H9 (cell line): ENCODE measurements around the gene SERPINB10. TPM values are rescaled to one million over a fixed set of nuclear protein-coding genes. Genes with fewer than 3 reads are reported as not detected.

Source experiments
- DNase-seq: peaks from one replicate; pipeline ENCODE4 v3.0.0-alpha.2; 2017
- H2AFZ ChIP-seq: one replicate; pipeline ENCODE4 v1.6.1; 2013; ENCODE audit warnings: mild to moderate bottlenecking, low read length, control low read depth, moderate library complexity
- H2AK5ac ChIP-seq: 2 replicates; pipeline ENCODE4 v1.6.1; 2013; ENCODE audit warnings: low read length, control low read depth, mixed read lengths; ENCODE audit not compliant: insufficient read length
- H2BK120ac ChIP-seq: one replicate; pipeline ENCODE4 v1.6.1; 2013; ENCODE audit warnings: low read depth, mild to moderate bottlenecking, low read length, control low read depth, inconsistent platforms; ENCODE audit not compliant: poor library complexity, severe bottlenecking
- H2BK12ac ChIP-seq: 2 replicates; pipeline ENCODE4 v1.6.1; 2013; ENCODE audit warnings: low read length, control low read depth, mixed read lengths, low read depth; ENCODE audit not compliant: insufficient read length
- H2BK15ac ChIP-seq: 2 replicates; pipeline ENCODE4 v1.6.1; 2013; ENCODE audit warnings: low read depth, low read length, control low read depth
- H2BK20ac ChIP-seq: one replicate; pipeline ENCODE4 v1.6.1; 2013; ENCODE audit warnings: low read depth, mild to moderate bottlenecking, low read length, control low read depth, inconsistent platforms; ENCODE audit not compliant: poor library complexity, severe bottlenecking
- H2BK5ac ChIP-seq: 2 replicates; pipeline ENCODE4 v1.6.1; 2013; ENCODE audit warnings: low read length, control low read depth, mixed read lengths; ENCODE audit not compliant: insufficient read length
- H3K14ac ChIP-seq: 2 replicates; pipeline ENCODE4 v1.6.1; 2013; ENCODE audit warnings: low read length, control low read depth; ENCODE audit not compliant: insufficient read depth
- H3K18ac ChIP-seq: 2 replicates; pipeline ENCODE4 v1.6.1; 2013; ENCODE audit warnings: low read depth, mild to moderate bottlenecking, mixed read lengths, low read length, control low read depth; ENCODE audit not compliant: insufficient read length
- H3K23ac ChIP-seq: 2 replicates; pipeline ENCODE4 v1.6.1; 2013; ENCODE audit warnings: low read length, control low read depth, mixed read lengths, low read depth; ENCODE audit not compliant: insufficient read length
- H3K23me2 ChIP-seq: 2 replicates; pipeline ENCODE4 v1.6.1; 2013; ENCODE audit warnings: low read depth, mild to moderate bottlenecking, mixed read lengths, low read length, control low read depth; ENCODE audit not compliant: insufficient read length, poor library complexity, severe bottlenecking
- H3K27ac ChIP-seq: 2 replicates; pipeline ENCODE4 v1.5.1; 2013; ENCODE audit warnings: low read length, control low read depth, mixed read lengths, low read depth; ENCODE audit not compliant: insufficient read length
- H3K27me3 ChIP-seq: 2 replicates; pipeline ENCODE4 v1.6.1; 2013; ENCODE audit warnings: low read length, control low read depth, inconsistent platforms; ENCODE audit not compliant: insufficient read depth
- H3K4ac ChIP-seq: 2 replicates; pipeline ENCODE4 v1.6.1; 2013; ENCODE audit warnings: low read depth, mild to moderate bottlenecking, control low read depth, inconsistent platforms, low read length, moderate library complexity
- H3K4me1 ChIP-seq: 2 replicates; pipeline ENCODE4 v1.6.1; 2013; ENCODE audit warnings: low read length, control low read depth, inconsistent platforms; ENCODE audit not compliant: insufficient read depth
- H3K4me2 ChIP-seq: 2 replicates; pipeline ENCODE4 v1.6.1; 2013; ENCODE audit warnings: low read length, control low read depth, mixed read lengths; ENCODE audit not compliant: insufficient read length, insufficient read depth
- H3K56ac ChIP-seq: 2 replicates; pipeline ENCODE4 v1.6.1; 2013; ENCODE audit warnings: low read depth, mild to moderate bottlenecking, mixed read lengths, low read length, control low read depth; ENCODE audit not compliant: insufficient read length
- H3K79me1 ChIP-seq: 2 replicates; pipeline ENCODE4 v1.6.1; 2013; ENCODE audit warnings: low read depth, mild to moderate bottlenecking, moderate library complexity, low read length, control low read depth, inconsistent platforms; ENCODE audit not compliant: insufficient read depth, poor library complexity, severe bottlenecking
- H3K79me2 ChIP-seq: 2 replicates; pipeline ENCODE4 v1.6.1; 2013; ENCODE audit warnings: low read length, control low read depth, inconsistent platforms; ENCODE audit not compliant: insufficient read depth
- H3K9ac ChIP-seq: 2 replicates; pipeline ENCODE4 v1.6.1; 2013; ENCODE audit warnings: low read length, control low read depth, mixed read lengths; ENCODE audit not compliant: insufficient read length; ENCODE audit errors: extremely low read depth
- H3K9me3 ChIP-seq: one replicate; pipeline ENCODE4 v1.6.1; 2013; ENCODE audit warnings: low read depth, low read length, inconsistent platforms; ENCODE audit not compliant: control insufficient read depth
- H3T11ph ChIP-seq: one replicate; pipeline ENCODE4 v1.6.1; 2013; ENCODE audit warnings: mild to moderate bottlenecking, low read length, control low read depth, inconsistent platforms
- H4K20me1 ChIP-seq: one replicate; pipeline ENCODE4 v1.6.1; 2013; ENCODE audit not compliant: control insufficient read depth, insufficient read length, insufficient read depth
- H4K5ac ChIP-seq: 2 replicates; pipeline ENCODE4 v1.6.1; 2013; ENCODE audit warnings: low read depth, mild to moderate bottlenecking, mixed read lengths, low read length, control low read depth; ENCODE audit not compliant: insufficient read length
- H4K8ac ChIP-seq: replicated peaks from 2 replicates; pipeline ENCODE4 v1.6.1; 2013; ENCODE audit warnings: low read length, control low read depth, mixed read lengths, low read depth; ENCODE audit not compliant: insufficient read length
- H4K91ac ChIP-seq: 2 replicates; pipeline ENCODE4 v1.6.1; 2013; ENCODE audit warnings: low read depth, mild to moderate bottlenecking, moderate library complexity, mixed read lengths, low read length, control low read depth; ENCODE audit not compliant: insufficient read length
- H3K27ac Mint-ChIP-seq, 3 experiments: 2 replicates in 2 of 3; 3 replicates in 1 of 3; pipeline ENCODE4 v1.8.0; 2020 to 2021; ENCODE audit warnings: mixed read lengths in 3 of 3, mild to moderate bottlenecking in 1 of 3, moderate library complexity in 1 of 3
- H3K27me3 Mint-ChIP-seq: 2 replicates; pipeline ENCODE4 v1.8.0; 2021; ENCODE audit warnings: low read depth, mild to moderate bottlenecking, moderate library complexity, mixed read lengths
- H3K36me3 Mint-ChIP-seq, 3 experiments: 2 replicates in 2 of 3; 3 replicates in 1 of 3; pipeline ENCODE4 v1.8.0; 2020 to 2021; ENCODE audit warnings: low read depth in 3 of 3, mixed read lengths in 3 of 3; ENCODE audit not compliant: insufficient read depth in 1 of 3
- H3K4me1 Mint-ChIP-seq, 2 experiments: 2 replicates each; pipeline ENCODE4 v1.8.0; 2020; ENCODE audit warnings: mixed read lengths in 2 of 2
- H3K4me3 Mint-ChIP-seq, 2 experiments: 2 replicates in 1 of 2; 3 replicates in 1 of 2; pipeline ENCODE4 v1.8.0; 2020 to 2021; ENCODE audit warnings: mild to moderate bottlenecking in 2 of 2, mixed read lengths in 2 of 2, moderate library complexity in 1 of 2
- H3K9me3 Mint-ChIP-seq, 2 experiments: 2 replicates in 1 of 2; 3 replicates in 1 of 2; pipeline ENCODE4 v1.8.0; 2020; ENCODE audit warnings: mild to moderate bottlenecking in 2 of 2, mixed read lengths in 2 of 2, moderate library complexity in 1 of 2
- CTCF ChIP-seq: fragments of 200-600 bp; sonication (generic); conservative IDR thresholded peaks from 3 replicates; pipeline ENCODE4 v1.8.0; 2021; ENCODE audit warnings: antibody characterized with exemption, mild to moderate bottlenecking
- WGBS: extraction: QIAGEN DNeasy Blood & Tissue Kit; methylation state at CpG from one replicate; pipeline ENCODE4 v1.1.7; 2013; ENCODE audit warnings: missing lambda C conversion rate, low lambda C conversion rate, mixed read lengths; ENCODE audit not compliant: insufficient read length; ENCODE audit errors: extremely low coverage; 5-methylcytosine and 5-hydroxymethylcytosine counted together
- total RNA-seq: library from RNA; stranded (reverse); gene quantifications from 2 replicates; pipeline ENCODE4 v1.2.1, GENCODE V29; 2021

Gene SERPINB10
- total RNA-seq, 1 experiment from 2014 or later = not detected

GRCh38 chr18:63975628-63976027 is 67.9 kb downstream of the SERPINB10 start:
- Histone ChIP-seq H4K91ac (no peak overlapping the region), H3K23ac (no peak overlapping the region), H3K79me2 (no peaks in the 10 kb centered on the region), H3K4me2 (no peak overlapping the region), H3K27me3 (peaks cover 34% of the 10 kb centered on the region), H3K9ac (no peak overlapping the region), H3K18ac (no peak overlapping the region), H3K9me3 (no peaks in the 10 kb centered on the region), H3K4me1 (peaks cover 4% of the 10 kb centered on the region; the same call in 1 of the 2 replicates), H3K79me1 (no peaks in the 10 kb centered on the region), H2BK12ac (no peak overlapping the region), H2BK120ac (no peak overlapping the region), H2BK5ac (no peak overlapping the region), H4K5ac (no peak overlapping the region), H2AFZ (no peak overlapping the region), H2BK20ac (no peak overlapping the region), H4K20me1 (no peaks in the 10 kb centered on the region), H2AK5ac (no peak overlapping the region), H4K8ac (no peak overlapping the region), H2BK15ac (no peak overlapping the region), H3K56ac (no peak overlapping the region), H3T11ph (no peak overlapping the region), H3K27ac (no peak overlapping the region), H3K23me2 (peaks cover 7% of the 10 kb centered on the region), H3K14ac (no peak overlapping the region), H3K4ac (no peak overlapping the region)
- no peaks in the 10 kb centered on the region for H3K9me3 Mint-ChIP-seq
- H3K4me1 Mint-ChIP-seq = peaks cover 12 to 24% of the 10 kb centered on the region in 2 experiments
- H3K4me3 Mint-ChIP-seq = no peak overlapping the region
- no CpG with 5 or more reads among the region's 3 CpGs for WGBS
- no peaks in the 10 kb centered on the region for H3K36me3 Mint-ChIP-seq
- no peak for TF ChIP-seq CTCF
- peaks cover 80% of the 10 kb centered on the region for H3K27me3 Mint-ChIP-seq
- H3K27ac Mint-ChIP-seq = no peak overlapping the region
- DNase-seq = no peak
